ENCODE measurements around the gene PSMC5.

DNA sequence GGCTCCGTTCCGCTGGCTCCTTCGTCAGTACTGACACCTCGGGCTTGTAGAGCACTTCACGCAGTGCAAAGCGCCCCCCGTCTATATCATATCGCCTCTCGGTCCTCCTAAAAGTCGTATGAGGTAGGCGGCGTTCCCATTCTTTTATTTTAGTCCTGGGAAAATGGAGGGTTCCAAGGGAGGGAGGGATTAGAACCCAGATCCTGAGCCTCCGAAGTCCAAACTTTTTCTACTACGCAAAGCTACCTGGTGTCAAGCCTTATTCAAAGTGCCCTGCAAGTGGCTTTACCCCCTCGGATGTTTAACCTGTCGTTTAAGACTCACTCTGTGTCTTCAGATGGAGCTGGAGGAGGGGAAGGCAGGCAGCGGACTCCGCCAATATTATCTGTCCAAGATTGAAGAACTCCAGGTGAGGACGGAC, 580 bp downstream of the PSMC5 start:
- TF ChIP-seq CTCF (IDR thresholded peaks at IDR 0.05) (0 out of 2 replicates have a peak, but pooled peaks have one; percentile 16), TCF7L2 (IDR thresholded peaks at IDR 0.05; ENCODE audit: low read depth, low read length) (no peak)
- TF ChIP-seq, protein P1, sequence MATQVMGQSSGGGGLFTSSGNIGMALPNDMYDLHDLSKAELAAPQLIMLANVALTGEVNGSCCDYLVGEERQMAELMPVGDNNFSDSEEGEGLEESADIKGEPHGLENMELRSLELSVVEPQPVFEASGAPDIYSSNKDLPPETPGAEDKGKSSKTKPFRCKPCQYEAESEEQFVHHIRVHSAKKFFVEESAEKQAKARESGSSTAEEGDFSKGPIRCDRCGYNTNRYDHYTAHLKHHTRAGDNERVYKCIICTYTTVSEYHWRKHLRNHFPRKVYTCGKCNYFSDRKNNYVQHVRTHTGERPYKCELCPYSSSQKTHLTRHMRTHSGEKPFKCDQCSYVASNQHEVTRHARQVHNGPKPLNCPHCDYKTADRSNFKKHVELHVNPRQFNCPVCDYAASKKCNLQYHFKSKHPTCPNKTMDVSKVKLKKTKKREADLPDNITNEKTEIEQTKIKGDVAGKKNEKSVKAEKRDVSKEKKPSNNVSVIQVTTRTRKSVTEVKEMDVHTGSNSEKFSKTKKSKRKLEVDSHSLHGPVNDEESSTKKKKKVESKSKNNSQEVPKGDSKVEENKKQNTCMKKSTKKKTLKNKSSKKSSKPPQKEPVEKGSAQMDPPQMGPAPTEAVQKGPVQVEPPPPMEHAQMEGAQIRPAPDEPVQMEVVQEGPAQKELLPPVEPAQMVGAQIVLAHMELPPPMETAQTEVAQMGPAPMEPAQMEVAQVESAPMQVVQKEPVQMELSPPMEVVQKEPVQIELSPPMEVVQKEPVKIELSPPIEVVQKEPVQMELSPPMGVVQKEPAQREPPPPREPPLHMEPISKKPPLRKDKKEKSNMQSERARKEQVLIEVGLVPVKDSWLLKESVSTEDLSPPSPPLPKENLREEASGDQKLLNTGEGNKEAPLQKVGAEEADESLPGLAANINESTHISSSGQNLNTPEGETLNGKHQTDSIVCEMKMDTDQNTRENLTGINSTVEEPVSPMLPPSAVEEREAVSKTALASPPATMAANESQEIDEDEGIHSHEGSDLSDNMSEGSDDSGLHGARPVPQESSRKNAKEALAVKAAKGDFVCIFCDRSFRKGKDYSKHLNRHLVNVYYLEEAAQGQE (IDR thresholded peaks at IDR 0.05; ENCODE audit: insufficient read depth in 1 of 2, low read depth in 2 of 2, low read length in 1 of 2), result no peak

All from Panc1 (cell line).